Tibial nerve (tissue), 4 donors: ENCODE measurements around the gene TTC21A. TPM values are rescaled to one million over a fixed set of nuclear protein-coding genes. Genes with fewer than 3 reads are reported as not detected.

Experiments
- DNase-seq, 2 donors: peaks; one replicate each; pipeline ENCODE4 v3.0.0-alpha.2; 2019; ENCODE audit warnings: low spot score in 2 of 2
- H3K27ac ChIP-seq, 4 donors: fragments of 200-600 bp; sonication (generic) in 3 of 4; one replicate each; pipeline ENCODE4 v1.5.1; 2017 to 2019; ENCODE audit warnings: mild to moderate bottlenecking in 1 of 4
- H3K27me3 ChIP-seq, 2 donors: fragments of 200-600 bp; sonication (generic) in 1 of 2; one replicate each; pipeline versions ENCODE4 v1.5.1 to v1.6.0; 2017 to 2019
- H3K36me3 ChIP-seq, 3 donors: fragments of 200-600 bp; sonication (generic); one replicate each; pipeline ENCODE4 v1.5.1; 2018 to 2019
- H3K4me1 ChIP-seq, 4 donors: fragments of 200-600 bp; sonication (generic) in 3 of 4; one replicate each; pipeline ENCODE4 v1.5.1; 2017 to 2019
- H3K4me3 ChIP-seq, 4 donors: fragments of 200-600 bp; sonication (generic) in 3 of 4; one replicate each; pipeline ENCODE4 v1.5.1; 2017 to 2019; ENCODE audit warnings: mild to moderate bottlenecking in 1 of 4, moderate library complexity in 1 of 4
- H3K9me3 ChIP-seq, 4 donors: fragments of 200-600 bp; sonication (generic) in 3 of 4; one replicate each; pipeline ENCODE4 v1.5.1; 2017 to 2019
- CTCF ChIP-seq, 5 experiments: fragments of 200-600 bp in 3 of 5; fragments of 450-650 bp in 2 of 5; sonication (generic) in 3 of 5; IDR thresholded peaks; one replicate each; pipeline ENCODE4 v1.5.1; 2016 to 2019; ENCODE audit warnings: antibody characterized with exemption in 5 of 5, mild to moderate bottlenecking in 3 of 5, moderate library complexity in 2 of 5
- EP300 ChIP-seq, 2 donors: sonication (generic); formaldehyde crosslinking; IDR thresholded peaks; one replicate each; pipeline ENCODE4 v1.6.1; 2017; ENCODE audit warnings: antibody characterized with exemption in 2 of 2, mild to moderate bottlenecking in 1 of 2
- POLR2A ChIP-seq, 2 donors: fragments of 450-650 bp; IDR thresholded peaks; one replicate each; pipeline ENCODE4 v1.6.1; 2017; ENCODE audit warnings: antibody characterized with exemption in 2 of 2, mild to moderate bottlenecking in 2 of 2, moderate library complexity in 2 of 2
- WGBS, 2 donors: methylation state at CpG; one replicate each; pipeline ENCODE4 v1.1.5; 2018; 5-methylcytosine and 5-hydroxymethylcytosine counted together
- total RNA-seq, 4 donors: library from RNA; depleted of rRNA; stranded (reverse); fragments of >200 nt; gene quantifications; one replicate each; pipeline ENCODE4 v1.1.0, GENCODE V29; 2016

TTC21A gene
- total RNA-seq, 4 donors from 2014 or later: 11.5 to 21.6 (median 12.8) TPM

- H3K36me3 ChIP-seq: peaks cover 0 to 32% (median 0%) of the 10 kb centered on the region in 3 donors
- H3K4me1 ChIP-seq: peaks cover 0 to 67% (median 29%) of the 10 kb centered on the region in 4 donors
- TF ChIP-seq POLR2A (IDR thresholded peaks at IDR 0.05) (no peak), EP300 (IDR thresholded peaks at IDR 0.05) (no peak), CTCF (IDR thresholded peaks at IDR 0.05) (no peak)
- H3K27ac ChIP-seq: peak overlapping the region in 2 of 4 donors; percentile 46 to 99
- WGBS, 2 donors: 59 to 69% methylated on average over 6 of the region's 6 CpGs
- H3K27me3 ChIP-seq: no peaks in the 10 kb centered on the region
- H3K4me3 ChIP-seq: no peak overlapping the region
- DNase-seq: no peak
- H3K9me3 ChIP-seq: no peaks in the 10 kb centered on the region
Measured at GRCh38 chr3:39103791-39104552, 3.5 kb upstream of the TTC21A start.

GRCh38 chr3:39104961-39105686 is 2.4 kb upstream of the TTC21A start:
- Histone ChIP-seq H3K27ac (peak overlapping the region in 1 of 4 donors; percentile 99), H3K36me3 (peaks cover 0 to 23% (median 0%) of the 10 kb centered on the region in 3 donors), H3K4me3 (peak overlapping the region in 1 of 4 donors; percentile 82), H3K4me1 (peaks cover 0 to 67% (median 30%) of the 10 kb centered on the region in 4 donors), H3K9me3 (no peaks in the 10 kb centered on the region), H3K27me3 (no peaks in the 10 kb centered on the region)
- 86 to 87% methylated on average over 6 to 7 of the region's 7 CpGs for WGBS, 2 donors
- DNase-seq: no peak
- TF ChIP-seq POLR2A (IDR thresholded peaks at IDR 0.05) (no peak), CTCF (IDR thresholded peaks at IDR 0.05) (no peak), EP300 (IDR thresholded peaks at IDR 0.05) (no peak)

DNA sequence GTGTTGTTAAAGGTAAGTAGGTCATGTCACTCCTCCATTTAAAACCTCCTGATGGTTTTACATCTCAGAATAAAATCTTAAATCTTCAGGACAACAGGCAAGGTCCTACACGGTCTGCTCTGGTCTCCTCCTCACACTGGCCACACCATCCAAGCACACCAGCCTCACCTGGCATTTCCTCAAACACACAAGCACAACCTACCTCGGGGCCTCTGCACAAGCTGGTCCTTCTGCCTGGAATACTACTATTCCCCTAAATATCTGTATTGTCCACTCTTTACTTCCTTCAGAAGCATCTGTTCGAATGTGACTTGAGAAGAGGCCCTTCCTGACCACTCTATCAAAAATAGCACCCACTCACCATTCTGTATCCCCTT is 1.8 kb upstream of the TTC21A start:
- H3K27ac ChIP-seq: peak overlapping the region in 3 of 4 donors; percentile 96 to 99 (median 97)
- H3K4me3 ChIP-seq: peak overlapping the region in 1 of 4 donors; percentile 82
- no peaks in the 10 kb centered on the region for H3K27me3 ChIP-seq
- no peak for DNase-seq
- WGBS, 2 donors: 68 to 76% methylated on average over 3 of the region's 3 CpGs
- TF ChIP-seq EP300 (IDR thresholded peaks at IDR 0.05): no peak
- TF ChIP-seq POLR2A (IDR thresholded peaks at IDR 0.05): no peak
- no peak for TF ChIP-seq CTCF (IDR thresholded peaks at IDR 0.05)
- peaks cover 0 to 67% (median 30%) of the 10 kb centered on the region in 4 donors for H3K4me1 ChIP-seq
- H3K9me3 ChIP-seq: no peaks in the 10 kb centered on the region
- peaks cover 0 to 23% (median 0%) of the 10 kb centered on the region in 3 donors for H3K36me3 ChIP-seq

- peak overlapping the region; percentile 64 to 91 (median 84) for H3K4me3 ChIP-seq
- H3K27me3 ChIP-seq: no peaks in the 10 kb centered on the region
- no peak for DNase-seq
- H3K4me1 ChIP-seq: peaks cover 0 to 62% (median 30%) of the 10 kb centered on the region in 4 donors
- H3K36me3 ChIP-seq: peaks cover 0 to 24% (median 0%) of the 10 kb centered on the region in 3 donors
- TF ChIP-seq CTCF (IDR thresholded peaks at IDR 0.05): no peak
- no peak for TF ChIP-seq POLR2A (IDR thresholded peaks at IDR 0.05)
- TF ChIP-seq EP300 (IDR thresholded peaks at IDR 0.05): no peak
- peak overlapping the region; percentile 80 to 99 (median 96) for H3K27ac ChIP-seq
- 6% methylated on average over 16 of the region's 16 CpGs for WGBS, 2 donors
- no peaks in the 10 kb centered on the region for H3K9me3 ChIP-seq
Measured at GRCh38 chr3:39106281-39106811, 1.1 kb upstream of the TTC21A start.
